ENCODE measurements around the gene IGFL1.
A peak's percentile ranks its signal among the peaks of the same experiment; 100 is the strongest.
"Not testable (repeated sequence)": the region's sequence is repeated elsewhere in the genome, so short reads cannot be mapped to it uniquely, and the experiment has no call there.

Gene IGFL1

DNA sequence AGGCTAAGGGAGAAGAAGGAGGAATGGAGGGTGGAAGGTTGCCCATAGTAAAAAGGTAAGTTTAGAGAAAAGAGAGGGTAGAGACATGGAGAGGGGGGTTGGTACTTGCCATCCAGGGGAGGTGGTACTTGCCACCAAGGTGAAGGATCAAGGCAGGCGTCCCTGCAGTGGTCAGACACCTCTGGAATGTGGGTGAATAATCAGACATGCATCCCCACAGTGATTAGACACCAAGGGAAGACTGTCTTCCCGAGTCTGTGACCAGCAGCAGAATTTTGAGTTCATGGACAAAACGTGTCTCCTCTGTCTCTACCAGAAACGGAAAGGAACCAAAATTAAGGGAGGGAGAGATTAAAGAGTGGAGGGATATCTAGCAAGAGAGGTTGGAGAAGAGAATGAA, 27.1 kb upstream of the IGFL1 start:
- DNase-seq (ENCODE audit: low spot score) = no peak

DNA sequence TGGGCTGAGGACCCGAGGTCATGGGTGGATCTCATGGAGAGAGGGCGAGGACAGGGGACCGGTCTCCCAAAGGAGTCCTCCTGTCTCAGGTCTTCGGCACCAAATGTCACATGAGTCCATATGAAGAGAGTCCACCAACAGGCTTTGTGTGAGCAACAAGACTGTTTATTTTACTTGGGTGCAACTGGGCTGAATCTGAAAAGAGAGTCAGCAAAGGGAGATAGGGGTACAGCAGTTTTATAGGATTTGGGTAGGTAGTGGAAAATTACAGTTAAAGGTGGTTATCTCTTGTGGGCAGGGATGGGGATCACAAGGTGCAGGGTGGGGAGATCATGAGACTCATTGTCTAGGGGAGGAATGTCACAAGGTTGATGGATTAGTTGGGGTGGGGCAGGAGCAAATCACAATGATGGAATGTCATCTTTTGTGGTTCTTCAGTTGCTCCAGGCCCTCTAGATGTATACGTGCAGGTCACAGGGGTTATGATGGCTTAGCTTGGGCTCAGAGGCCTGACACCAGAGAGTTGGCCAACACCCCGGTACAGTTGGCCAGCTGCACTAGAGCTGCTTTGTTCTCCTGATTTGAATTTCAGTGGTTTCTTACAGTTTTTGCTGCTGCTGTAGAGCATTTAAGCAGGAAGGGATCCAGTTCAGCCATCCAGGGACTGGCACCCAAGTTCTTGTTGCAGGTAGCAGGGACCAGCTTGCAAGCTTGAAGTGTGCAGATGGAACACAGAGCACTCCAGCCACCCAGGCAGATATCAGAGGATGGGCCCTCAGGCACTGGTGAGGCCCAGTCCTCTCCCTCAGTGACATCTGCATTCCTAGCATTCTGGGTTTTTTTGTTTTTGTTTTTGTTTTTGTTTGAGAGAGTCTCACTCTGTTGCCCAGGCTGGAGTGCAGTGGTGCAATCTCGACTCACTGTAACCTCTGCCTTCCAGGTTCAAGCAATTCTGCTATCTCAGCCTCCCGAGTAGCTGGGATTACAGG, 26.4 kb upstream of the IGFL1 start:
- DNase-seq (ENCODE audit: low spot score) = no peak

DNA sequence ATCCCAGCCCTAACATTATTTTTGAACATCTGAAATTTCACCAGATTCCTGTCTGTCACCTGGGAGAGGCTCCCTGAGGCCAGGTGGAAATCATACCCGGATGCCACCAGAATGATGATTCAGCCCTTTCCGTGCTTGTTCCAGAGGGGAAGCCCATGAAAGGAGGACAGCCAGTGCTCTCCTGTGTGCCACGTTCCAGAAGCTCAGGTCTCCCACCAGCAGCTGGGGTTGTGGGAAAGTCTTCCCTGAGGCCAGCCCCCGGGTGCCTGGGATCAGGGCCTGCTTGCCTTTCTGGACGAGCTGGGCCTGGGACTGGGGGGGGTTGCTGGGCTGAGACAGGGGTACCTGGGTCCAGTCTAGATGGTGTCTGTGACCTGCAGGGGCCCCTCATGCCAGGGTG, 25.5 kb upstream of the IGFL1 start:
- DNase-seq (ENCODE audit: low spot score) = no peak

DNA sequence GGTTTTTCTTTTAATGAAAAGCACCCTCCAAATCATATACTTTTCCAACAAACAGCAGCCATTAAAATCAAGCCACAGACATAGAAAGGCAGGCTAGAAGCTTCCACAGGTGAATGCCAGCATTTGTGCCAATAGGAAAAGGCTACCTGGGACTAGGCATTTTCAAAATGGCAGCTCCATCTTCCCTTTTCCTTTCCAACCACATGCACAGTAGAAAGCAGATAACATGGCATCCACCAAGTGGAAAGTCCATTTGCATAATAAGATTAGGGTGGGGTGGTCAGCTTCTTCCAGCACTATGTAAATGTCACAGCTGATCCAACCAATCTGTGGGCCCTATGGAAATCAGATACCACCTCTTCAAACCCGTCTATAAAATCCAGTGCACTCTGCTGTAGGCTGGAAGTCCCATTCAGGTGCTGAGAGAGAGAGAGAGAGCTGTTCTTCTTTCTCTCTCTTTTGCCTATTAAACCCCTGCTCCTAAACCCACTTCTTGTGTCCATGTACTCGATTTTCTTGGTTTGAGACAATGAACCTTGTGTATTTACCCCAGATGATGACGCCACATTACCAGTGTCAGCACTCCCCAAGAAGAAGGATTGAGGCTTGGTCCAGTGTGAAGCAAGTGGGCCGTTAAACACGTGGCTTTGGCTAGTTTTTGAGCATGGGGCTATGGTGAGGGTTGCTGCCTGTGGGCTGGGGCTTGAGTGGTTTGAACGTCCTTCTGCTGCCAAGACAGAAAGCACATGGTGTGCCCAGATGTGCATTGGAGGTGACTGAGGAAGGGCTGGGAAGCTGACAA, 24.2 kb upstream of the IGFL1 start:
- no peak for DNase-seq (ENCODE audit: low spot score)

DNA sequence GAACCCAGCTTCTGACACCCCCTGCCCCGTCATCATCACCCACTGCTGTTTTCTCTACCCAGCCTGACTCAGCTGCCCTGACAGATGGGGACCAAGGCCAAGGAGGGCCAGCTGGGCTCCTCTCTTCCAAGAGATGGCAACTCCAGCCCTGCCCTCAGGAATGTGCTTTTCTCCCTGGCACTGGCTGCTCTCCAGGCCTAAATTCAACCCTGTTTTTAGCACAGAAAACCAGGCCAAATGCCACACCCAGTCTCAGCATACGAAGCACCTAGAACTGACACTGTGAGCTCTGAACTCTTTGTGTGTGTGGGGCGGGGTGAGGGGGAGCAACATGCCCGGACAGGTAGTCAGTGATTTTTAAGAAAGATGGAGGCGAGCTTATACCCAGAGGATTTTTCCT, 23.4 kb upstream of the IGFL1 start:
- DNase-seq (ENCODE audit: low spot score) = no peak

DNA sequence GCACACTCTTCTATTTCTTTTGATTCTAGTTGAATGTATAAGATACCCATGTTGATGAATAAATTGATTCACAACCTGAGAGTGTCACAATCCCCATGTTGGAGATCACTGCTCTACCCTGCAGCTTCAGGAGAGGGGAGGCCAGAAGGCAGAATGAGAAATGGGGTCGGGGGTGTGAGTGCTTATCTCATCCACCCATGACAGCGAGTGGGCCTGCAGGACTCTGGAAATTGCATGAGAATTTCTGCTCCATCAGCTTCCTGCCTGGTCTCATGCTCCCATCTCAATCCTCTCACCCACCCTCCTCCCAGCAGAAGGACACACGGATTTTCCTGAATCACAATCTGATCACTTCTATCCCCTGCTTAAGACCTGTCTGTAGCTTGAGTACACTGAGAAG, 22.9 kb upstream of the IGFL1 start:
- no peak for DNase-seq (ENCODE audit: low spot score)

DNA sequence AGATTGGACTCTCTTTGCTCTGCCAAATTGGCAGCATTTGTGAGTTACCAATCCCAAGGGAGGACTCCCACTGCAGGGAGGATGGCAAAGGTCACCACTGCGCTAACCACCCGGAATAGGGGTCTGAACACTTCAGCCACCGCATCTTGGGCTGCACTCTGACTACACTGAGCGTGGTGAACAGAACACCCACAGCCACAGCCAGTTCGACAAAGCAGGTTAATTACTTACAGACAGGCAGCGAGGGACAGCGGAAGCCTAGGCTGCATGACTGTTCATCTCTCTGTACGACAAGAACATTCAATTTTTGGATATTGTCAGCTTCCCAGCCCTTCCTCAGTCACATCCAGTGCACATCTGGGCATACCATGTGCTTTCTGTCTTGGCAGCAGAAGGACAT, 21.7 kb upstream of the IGFL1 start:
- not testable (repeated sequence) for DNase-seq (ENCODE audit: low spot score)

DNA sequence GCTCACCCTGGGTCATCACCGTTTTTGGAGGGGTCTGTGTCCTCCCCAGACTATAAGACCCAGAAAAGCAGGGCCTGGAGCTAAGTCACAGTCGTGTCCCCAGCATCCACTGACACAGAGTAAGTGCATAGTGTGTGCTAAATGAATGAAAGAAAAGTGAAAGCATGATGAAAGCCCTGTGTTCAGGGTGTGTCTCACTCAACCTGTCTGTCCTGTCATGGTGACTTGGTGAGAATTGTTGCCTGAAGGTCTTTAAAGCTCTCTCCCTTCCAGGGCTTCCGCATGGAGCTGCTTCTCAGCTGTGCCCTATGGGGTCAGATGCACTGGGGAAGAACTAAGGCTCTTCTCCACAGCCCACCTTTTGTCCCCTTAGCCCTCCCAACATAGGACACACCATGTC, 20.5 kb upstream of the IGFL1 start:
- DNase-seq (ENCODE audit: low spot score) = no peak

DNA sequence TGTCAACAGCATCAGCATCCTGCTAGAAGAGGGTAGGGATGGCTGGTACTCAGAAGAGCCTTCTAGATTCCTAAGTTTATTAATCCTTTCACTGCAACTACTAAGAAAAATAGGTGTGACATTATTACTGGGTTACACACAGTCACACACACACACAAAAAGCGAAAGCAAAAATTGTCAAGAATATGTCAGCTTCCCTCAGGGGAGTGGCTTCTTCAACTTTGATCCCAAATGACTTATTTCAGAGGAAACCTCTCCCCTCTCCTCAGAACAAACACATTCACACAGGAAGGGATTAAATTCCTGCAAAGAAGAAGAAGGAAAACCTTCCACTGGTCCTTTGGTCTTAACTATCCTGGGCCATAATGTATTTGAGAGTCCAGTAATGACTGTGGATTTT, 20.1 kb upstream of the IGFL1 start:
- no peak for DNase-seq (ENCODE audit: low spot score)

DNA sequence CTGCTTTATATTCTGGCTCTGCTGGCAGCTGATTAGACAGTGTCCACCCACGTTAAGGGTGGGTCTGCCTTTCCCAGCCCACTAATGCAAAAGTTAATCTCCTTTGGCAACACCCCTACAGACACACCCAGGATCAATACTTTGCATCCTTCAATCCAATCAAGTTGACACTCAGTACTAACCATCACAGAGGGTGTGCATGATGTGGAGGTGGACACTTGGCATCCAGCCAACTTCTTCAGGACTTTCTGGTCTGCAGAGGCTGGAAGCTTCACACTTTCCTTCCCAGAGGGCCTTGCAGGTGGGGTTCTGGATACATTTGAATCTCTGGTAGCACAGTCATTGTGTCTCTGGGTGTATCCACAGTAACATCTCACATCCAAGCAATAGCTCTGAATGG, 18.9 kb upstream of the IGFL1 start:
- no peak for DNase-seq (ENCODE audit: low spot score)

DNA sequence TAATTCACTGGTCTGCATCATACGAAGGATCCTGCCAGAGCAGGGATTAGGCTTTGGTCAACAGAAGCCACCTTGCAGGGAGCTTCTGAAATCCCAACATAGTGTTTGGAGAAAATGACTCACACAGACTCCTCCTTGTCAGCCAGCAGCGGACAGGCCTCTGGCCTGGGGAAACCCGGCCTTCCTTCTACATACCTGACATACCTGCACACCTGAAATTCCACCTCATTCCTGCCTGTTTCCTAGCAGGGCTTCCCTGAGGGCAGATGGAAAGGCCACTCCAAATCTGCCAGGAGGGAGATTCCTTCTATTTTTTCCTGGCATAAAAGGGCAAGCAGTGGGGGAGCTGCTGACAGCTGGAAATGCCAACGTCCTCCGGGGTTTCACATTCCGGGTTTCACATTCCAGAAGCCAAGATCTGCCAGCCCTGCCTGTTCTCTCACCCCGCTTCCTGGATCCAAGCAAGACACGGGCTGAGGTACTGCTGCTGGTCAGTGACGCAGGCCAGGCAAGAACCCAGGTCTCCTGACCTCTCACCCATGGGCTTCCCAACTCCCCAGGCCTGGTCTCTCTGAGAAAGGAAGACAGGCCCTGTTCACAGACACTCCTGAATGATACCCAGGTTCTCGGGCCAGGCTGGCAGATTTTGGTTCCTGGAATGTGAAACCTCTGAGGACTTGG, 18.2 kb upstream of the IGFL1 start:
- no peak for DNase-seq (ENCODE audit: low spot score)

DNA sequence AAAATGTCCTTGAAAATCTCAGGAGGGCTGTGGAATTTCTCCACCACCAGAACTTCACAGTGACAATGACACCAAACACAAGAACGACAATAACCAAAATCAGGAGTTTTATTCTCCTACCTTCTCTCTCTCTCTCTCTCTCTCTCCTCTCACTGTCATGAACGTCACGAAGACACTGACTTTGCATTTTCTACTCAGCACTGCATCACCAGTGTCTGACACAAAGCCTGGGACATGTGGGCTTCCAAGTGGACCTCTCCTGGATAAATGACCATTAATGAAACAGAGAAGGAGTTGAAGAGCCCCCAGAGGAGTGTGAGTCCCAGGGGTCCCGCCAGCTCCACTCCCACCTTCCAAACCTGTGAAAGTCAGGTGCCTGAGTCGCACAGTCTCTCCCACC, 16.9 kb upstream of the IGFL1 start:
- DNase-seq (ENCODE audit: low spot score) = not testable (repeated sequence)

DNA sequence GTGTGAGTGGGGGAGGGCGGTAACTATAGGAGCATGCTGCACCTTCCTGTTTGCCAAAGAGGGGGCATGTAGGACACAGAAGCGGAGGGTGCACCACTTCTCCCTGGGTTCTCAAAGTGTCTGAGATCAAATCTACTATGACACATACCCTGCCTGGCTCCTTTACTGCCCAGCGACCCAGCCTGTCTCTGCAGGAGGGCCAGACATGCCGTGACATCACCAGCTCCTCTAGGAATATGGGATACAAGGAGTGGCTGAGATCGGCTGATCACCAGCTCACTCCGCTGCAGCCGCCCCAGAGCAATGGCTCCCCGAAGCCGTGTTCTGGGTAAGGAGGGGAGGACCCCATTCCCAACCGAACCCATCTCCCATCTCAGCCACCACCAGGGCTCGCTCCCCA, 16.4 kb upstream of the IGFL1 start:
- no peak for DNase-seq (ENCODE audit: low spot score)

DNA sequence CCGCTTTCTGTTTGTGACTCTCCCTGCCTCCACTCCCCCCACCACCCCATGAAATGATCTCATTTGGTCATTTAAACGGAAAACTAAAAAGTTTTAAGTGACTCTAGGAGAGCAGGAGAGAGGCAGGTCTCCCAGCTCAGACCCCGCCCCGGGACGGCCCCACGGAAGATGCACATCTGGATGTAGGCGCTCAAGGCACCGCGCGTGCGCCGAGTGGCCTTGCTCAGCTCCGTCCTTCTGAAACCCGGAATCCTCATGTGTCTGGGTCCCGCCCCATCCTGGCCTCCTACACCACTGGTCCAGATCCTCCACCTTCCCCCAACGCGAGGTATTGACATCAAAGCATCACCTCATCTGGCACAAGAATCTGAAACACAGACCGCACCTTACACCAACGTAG, 15.7 kb upstream of the IGFL1 start:
- DNase-seq (ENCODE audit: low spot score) = no peak

DNA sequence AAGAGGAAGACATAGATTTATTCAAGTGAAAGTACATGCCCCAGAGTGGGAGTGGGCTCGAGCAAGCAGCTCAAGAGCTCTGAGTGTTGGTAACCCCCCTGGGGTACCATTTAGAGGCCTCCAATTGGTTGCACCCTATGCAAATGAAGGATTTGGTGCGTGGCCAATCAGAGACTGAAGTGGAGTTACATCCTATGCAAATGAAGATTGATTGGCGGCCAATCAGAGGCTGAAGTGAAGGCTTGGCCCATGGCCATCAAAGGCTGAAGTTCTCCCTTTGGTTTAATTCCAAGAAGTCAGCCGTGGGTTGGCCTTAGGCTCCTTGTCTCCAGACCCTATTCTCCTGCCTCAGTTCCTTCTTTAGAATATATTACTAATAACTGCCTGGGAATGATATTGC, 12.9 kb upstream of the IGFL1 start:
- no peak for DNase-seq (ENCODE audit: low spot score)

DNA sequence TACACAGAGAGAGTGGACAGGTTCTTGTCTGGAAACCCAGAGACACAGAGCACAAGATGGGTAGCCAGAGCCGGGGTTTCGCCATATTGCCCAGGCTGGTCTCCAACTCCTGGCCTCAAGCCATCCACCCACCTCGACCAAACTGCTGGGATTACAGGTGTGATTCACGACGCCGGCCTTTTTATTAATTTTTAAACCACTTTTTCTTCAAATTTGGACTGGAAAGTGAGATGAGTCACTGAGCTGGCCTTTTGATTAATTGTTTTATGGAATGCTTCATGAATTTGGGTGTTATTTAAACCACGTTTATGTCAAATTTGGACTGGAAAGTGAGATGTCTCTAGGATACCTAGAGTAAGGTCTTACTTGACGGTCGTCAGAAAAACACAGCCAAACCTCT, 12.1 kb upstream of the IGFL1 start:
- no peak for DNase-seq (ENCODE audit: low spot score)

DNA sequence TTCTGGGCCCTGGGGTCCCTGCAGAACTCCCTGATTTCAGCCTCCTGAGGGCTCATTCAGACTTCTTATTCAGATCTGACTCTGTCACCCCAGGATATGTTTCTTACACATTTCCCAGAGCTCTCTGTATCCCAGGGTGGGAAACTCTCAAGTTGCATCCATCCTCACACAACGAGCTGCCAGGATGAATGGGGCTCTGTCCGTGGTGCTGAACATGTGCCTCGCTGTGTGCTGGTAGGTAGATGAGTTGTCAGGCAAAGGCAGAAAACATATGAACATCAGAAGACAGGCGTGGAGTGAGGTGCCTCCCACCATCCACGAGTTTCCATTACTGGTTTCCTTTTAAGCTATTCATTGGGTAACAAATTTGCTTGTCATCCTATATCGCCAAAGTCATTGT, 11.4 kb upstream of the IGFL1 start:
- no peak for DNase-seq (ENCODE audit: low spot score)

DNA sequence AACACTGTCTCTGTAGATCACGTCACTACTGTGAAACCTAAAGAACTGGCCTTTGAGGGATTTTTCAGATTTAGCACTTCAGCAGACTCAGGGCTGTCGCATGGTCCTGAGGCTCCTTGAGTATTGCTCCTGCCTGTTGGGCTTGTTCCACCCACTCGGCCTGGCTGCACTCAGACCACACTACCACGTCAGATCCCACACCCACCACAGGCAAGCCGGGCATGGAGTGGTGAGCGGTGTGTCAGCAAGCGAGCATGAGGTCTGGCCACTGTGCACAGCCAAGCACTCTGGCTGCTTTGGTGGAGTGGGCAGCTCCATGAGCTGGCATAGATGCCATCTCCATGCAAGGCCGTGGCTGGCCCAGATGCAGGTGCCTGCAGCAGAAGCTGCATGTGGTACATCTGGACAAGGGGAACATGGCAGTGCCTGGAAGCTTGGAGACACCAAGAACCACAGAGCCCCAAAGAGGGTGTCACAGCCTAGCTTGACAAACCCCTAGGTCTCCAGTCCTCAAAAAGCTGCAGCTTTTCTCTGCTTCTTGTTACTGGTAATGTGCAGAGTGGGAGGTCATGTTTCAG, 9.4 kb upstream of the IGFL1 start:
- no peak for DNase-seq (ENCODE audit: low spot score)

DNA sequence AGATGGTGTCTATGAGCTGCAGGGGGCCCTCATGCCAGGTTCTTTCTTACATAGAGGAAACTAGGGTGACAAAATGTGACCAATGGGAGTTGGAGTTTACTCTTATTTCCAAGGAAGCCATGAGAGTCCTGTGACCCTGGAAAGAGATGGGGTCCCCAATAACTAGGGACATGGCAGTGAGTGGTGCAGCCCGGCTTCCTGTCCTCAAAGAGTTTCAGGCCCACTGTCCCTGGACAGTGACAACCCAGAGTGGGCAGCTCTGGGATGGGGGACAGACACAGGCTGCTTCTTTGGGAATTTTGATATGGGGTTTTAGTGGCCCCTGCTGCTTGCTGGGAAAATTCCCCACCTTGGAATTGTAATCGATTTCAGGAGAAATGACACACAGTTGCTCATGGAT, 8.4 kb upstream of the IGFL1 start:
- DNase-seq (ENCODE audit: low spot score) = no peak

DNA sequence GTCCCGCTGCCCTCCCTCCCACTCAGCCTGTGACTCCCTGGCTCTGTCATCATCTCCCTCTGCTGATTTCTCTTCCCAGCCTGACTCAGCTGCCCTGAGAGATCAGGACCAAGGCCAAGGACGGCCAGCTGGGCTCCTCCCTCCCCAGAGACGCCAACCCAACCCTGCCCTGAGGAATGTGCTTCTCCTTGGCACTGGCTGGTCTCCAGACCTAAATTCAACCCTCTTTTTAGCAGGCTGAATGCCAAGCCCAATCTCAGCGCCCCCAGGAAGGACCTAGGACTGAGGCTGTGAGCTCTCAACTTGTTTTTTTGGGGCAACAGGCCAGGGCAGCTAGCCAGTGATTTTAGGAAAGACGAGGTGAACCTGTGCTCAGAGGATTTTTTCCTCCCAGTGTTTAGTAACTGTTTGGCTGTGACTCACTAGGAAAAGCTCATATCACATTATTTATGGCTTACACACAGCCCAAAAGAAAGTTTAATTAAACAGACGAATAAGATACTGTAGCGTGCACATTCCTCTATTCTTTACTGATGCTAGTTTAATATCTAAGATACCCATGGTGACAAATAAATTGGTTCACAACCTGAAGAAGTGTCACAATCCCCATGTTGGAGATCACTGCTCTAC, 7.4 kb upstream of the IGFL1 start:
- DNase-seq (ENCODE audit: low spot score) = peak; percentile 86

DNA sequence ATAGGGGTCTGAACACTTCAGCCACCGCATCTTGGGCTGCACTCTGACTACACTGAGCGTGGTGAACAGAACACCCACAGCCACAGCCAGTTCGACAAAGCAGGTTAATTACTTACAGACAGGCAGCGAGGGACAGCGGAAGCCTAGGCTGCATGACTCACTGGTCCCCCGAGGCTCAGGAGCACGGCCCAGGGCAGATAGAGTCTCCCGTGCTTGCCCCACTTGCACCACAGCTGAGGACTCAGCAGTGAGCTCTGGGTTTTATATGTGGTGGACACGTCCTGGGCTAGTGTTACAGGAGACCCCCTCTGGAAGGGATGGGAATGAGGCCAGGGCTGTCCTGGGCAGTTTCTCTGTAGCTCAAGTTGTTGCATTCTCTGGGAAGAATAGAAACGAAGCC, 5.8 kb upstream of the IGFL1 start:
- DNase-seq (ENCODE audit: low spot score) = not testable (repeated sequence)

DNA sequence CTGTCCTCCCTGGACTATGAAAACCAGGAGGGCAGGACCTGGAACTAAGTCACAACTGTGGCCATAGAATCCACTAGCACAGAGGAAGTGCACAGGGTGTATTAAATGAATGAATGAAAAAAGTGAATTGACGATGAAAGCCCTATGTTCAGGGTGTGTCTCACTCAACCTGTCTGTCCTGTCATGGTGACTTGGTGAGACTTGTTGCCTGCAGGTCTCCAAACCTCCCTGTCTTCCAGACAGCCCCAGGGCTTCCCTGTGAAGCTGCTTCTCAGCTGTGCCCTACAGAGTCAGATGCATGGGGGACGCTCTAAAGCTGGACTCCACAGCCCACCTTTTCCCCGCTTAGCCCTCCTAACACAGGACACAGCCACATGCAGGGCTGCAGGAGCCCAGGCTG, 4.8 kb upstream of the IGFL1 start:
- DNase-seq (ENCODE audit: low spot score) = no peak
